Right kidney (tissue), 1 donor: ENCODE results near the gene SHROOM3.

Experiments
- DNase-seq: peaks from one replicate; pipeline ENCODE4 v3.0.0-alpha.2; 2016

The SHROOM3 gene

DNA sequence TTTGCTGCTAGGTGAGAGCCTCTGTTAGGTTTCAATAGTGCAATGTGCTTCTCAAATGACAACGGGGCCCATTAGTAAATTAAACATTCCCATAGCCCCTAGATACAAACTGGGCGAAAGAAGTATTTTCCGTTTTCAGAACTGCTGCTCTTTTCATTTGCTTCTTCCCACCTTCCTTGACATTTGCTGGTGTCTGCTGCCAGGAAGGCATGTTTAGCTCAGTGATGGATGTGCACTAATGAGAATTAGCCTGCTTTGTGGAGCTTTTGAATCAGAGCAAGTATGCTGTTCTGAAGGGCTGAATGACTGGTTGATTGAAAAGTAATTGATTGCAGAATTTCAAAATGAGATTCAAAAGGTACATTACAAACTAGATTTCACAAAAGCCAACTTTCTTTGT is 57.0 kb downstream of the SHROOM3 start:
- no peak for DNase-seq

GRCh38 chr4:76494243-76494642 is 59.2 kb downstream of the SHROOM3 start:
- no peak for DNase-seq

- no peak for DNase-seq
Observed at GRCh38 chr4:76494871-76495590, 60.0 kb downstream of the SHROOM3 start.

DNA sequence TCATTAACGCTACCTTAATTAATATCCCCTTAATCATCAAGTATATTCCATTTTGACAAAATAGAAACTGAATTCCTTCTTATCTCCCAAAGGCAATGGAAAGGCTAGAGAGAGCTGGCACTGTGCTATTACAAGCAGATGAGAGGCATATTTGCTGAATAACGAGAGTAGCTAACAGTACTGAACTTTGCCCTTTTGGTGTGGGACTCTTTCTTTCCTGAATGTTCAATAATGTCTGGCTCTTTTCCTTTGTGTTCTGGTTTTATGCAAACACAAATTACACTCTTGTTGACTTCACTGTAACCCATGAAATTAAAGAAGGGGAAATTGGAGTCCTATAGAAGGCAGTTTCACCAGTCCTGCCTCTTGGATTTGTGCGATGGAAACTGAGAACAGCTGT is 63.5 kb downstream of the SHROOM3 start:
- DNase-seq, result no peak

GRCh38 chr4:76499461-76499860 is 64.4 kb downstream of the SHROOM3 start:
- no peak for DNase-seq

DNA sequence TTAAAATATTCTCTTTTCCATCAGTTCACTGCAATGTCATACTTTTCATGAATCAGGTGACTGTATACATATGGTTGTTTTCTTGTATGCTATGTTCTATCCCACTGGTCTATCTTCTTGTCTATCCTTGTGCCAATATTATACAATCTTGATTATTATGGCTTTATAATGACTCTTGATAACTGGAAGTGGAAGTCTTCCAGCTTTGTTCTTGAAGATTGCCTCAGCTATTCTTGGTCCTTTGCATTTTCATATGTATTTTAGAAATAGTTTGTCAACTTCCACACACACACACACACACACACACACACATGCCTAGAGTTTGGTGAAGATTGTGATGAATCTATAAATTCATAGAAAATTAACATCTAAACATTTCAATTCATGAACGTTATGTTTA is 67.9 kb downstream of the SHROOM3 start:
- DNase-seq, result no peak

- DNase-seq, result no peak
Observed at GRCh38 chr4:76504613-76505465, 69.8 kb downstream of the SHROOM3 start.

DNA sequence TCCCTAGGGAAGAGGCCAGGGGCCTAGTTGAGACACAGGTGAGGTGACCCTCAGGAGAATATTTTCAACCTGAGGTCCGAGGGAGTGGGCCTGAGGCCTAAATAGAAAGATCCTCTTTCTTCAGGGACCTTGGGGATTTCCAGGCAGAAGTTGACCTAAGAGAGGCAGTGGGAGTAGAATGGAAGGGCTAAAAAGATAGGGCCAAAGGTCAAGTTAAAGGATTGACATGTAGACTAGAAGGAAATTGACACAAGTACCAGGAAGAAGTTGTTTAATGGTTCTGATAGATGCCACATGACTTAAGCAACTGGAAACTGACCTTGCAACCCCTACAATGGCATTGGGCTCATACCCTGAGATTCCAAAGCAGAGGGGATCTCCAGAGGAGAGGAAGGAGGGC is 76.9 kb downstream of the SHROOM3 start:
- DNase-seq, result no peak

DNA sequence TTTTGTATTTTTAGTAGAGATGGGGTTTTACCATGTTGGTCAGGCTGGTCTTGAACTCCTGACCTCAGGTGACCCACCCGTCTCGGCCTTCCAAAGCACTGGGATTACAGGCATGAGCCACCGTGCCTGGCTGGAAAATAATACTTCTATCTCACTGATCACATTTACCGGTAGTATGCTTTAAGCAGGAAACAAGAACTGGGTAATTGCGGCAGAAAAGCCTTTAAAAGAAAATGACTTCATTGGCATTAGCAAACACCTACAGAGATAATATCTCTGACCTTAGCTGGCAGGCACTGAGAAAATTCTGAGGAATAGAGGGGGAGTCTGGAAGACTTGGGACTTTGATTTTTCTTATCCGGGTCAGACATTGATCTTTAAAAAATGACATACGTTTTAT is 78.5 kb downstream of the SHROOM3 start:
- no peak for DNase-seq

GRCh38 chr4:76514087-76514486 is 79.1 kb downstream of the SHROOM3 start:
- no peak for DNase-seq

DNA sequence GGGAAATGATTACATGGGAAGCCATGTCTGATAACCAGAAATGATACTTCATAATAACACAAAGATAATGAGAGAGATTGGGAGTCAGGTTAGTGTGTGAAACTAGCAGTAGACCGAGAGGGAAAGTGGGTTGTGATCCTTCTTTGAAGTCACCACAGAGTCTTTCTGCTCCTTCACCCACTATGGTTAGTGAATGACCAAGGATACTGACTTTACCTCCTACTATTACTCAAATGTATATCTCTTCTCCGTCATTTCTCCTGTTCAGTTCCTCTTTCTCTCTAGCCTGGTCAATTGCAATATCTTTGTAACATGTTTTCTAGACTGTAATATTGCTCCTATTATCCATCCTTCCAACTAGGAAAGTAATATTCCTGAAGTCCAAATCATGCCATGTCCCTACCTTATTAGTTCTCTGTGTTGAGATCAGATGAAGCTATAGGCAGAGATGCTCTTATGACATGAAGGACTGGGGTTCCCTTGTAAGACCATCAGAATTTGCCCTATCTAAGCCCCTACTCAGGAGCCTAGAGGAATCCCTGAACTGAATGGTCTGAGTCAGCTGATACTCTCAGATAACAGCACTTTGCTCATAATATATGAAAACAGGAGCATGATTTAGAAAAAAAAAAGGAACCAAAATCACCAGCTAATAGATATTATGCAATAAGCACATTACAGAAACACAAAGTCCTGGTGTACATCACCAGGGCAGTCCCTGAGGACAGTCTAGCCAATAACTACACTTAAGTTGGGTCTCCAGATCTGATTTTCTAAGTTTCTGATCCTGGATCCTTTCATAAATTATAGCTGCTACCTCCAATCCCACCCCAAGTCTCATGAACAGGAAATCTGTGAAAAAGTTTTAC is 81.2 kb downstream of the SHROOM3 start:
- DNase-seq, result no peak

DNA sequence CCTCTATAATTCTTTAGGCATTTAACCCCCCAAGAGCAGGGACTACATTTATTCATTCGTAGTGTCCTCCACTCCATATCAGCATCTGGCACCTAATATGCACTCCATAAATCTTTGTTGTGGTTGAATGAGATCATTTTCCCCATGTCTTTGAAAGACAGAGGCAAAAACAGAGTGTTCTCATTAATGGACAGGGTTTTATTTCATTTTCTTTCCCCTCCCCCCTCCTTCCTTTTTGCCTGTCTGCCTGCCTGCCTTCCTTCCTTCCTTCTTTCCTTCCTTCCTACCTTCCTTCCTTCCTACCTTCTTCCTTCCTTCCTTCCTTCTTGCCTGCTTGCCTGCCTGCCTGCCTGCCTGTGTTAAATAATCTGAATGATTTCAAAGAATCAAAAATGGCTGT is 83.2 kb downstream of the SHROOM3 start:
- no peak for DNase-seq

DNA sequence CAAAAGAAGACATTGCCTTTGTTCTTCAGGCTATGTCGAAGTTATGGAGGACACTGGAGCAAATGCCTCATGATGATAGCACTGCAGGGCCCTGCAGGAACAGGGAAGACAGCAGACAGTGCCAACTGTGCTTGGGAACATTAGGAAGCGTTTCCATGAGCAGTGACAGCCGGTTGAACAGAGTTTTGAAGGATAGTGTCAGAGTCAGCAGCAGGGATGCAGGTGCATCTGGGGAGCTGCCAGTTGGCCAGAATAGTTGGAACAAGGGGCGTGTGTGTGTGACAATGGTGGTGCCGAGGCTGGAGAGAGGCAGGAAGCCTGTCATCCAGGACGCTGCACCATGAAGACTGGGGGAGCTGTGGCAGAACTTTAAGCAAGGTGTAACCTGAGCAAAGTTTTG is 88.6 kb downstream of the SHROOM3 start:
- no peak for DNase-seq

GRCh38 chr4:76525751-76526150 is 90.7 kb downstream of the SHROOM3 start:
- DNase-seq, result no peak

DNA sequence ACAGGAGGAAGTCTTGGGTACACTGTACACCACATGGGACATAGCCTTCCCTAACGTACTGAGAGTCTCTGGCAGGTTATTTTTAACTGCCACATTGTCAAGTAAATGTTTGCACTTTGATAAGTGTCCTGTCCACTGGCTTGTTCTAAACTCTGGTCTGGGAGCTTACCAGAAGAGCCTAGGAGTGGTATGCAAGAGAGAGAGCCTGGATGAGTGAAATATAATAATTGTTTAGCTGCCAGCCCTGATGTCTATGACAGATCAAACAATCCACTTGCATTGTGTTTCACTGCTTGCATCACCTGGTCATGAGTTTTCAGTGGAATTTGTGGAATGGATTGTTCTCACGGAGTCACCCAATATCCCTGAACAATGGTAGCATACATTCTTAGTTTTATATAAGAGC is 91.6 kb downstream of the SHROOM3 start:
- DNase-seq, result no peak

DNA sequence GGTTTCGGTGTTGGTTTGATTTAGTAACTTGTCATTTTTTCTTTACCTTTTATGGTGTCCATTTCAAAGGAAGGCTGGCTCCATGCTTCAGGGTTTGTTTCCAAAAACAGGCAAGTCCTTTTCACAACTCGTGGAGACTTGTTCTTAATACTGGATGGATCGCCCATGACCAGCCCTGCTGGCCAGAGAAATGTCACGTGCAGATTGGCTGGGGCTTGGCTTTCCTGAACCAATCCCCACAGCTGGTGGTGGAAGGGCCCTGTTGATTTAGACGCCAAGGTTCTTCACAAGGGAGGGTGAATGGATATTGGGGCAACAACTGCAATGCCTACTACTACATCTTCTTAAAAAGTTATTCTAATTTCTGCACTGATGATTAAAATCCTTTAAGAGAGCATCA is 92.6 kb downstream of the SHROOM3 start:
- no peak for DNase-seq

GRCh38 chr4:76531597-76531996 is 96.6 kb downstream of the SHROOM3 start:
- no peak for DNase-seq

- no peak for DNase-seq
Observed at GRCh38 chr4:76532805-76533204, 97.8 kb downstream of the SHROOM3 start.

GRCh38 chr4:76533314-76533713 is 98.3 kb downstream of the SHROOM3 start:
- no peak for DNase-seq

DNA sequence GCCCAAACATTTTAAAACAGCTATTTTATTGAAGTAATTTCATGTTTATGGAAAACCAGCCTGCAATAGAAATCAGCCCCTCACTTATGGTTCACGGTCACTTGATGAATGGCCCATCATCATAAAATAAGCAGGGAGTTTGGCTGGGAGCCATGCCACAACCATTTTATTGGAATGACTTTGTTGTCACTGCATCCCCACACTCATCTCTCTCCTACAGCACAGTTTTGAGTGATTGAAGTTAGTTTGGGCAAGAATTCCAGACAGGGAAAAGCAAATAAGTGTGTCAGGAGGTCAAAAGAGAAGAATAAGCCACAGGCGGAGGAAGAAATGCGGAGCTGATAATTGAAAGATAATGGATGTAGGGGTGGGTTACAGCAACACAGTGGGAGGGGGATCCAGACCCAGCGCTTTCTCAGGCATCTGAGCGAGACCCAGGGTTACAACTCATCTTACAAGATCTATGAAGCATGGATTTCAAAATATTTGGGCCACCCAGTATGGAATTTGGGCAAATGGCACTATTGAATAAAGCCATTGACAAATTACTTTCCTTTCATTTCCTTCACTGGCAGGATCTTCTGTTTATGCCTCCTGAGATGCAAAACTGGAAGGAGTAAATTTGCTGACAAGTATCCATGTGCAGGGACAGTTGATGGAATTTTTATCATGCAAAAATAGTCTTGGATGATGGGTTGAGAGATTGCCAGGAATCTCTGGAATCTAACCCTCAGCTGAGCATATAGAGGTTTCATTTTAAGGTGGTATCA is 100.8 kb downstream of the SHROOM3 start:
- no peak for DNase-seq

- DNase-seq, result no peak
Observed at GRCh38 chr4:76536373-76536689, 101.3 kb downstream of the SHROOM3 start.

GRCh38 chr4:76538296-76538695 is 103.3 kb downstream of the SHROOM3 start:
- DNase-seq, result no peak
